HG03135 (cell line): ENCODE measurements around the gene SLC39A7.
"Not testable (repeated sequence)": the region's sequence is repeated elsewhere in the genome, so short reads cannot be mapped to it uniquely, and the experiment has no call there.

Experiments
- ATAC-seq: cut with Tn5 transposase; IDR thresholded peaks from one replicate; pipeline ENCODE4 v1.9.1; 2021; ENCODE audit warnings: mild to moderate bottlenecking, moderate library complexity; ENCODE audit not compliant: unreplicated experiment

Gene SLC39A7

GRCh38 chr6:33226503-33227120, 25.9 kb downstream of the SLC39A7 start:
- not testable (repeated sequence) for ATAC-seq

DNA sequence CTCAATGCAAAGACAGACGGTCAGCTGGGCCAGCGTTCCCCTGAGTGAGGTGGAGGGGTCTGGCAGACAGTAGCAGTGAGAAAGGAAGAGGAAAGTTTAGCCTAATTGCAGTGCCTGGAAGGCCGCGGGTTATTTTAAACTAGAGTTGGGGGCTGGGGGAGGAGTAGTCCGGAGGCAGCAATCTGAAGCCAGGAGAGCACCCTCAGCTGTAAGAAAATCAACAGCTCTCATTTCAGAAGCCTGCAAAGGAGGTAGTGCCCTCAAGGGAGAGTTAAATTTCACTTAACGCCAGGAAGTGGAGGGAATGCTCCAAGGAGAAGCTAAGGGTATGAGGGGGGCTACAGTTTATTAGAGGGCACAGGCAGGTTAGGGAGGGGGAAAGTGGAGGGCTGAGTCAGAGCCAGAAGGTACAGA, 34.6 kb downstream of the SLC39A7 start:
- ATAC-seq = no peak

- ATAC-seq = no peak
These were observed 35.7 kb downstream of the SLC39A7 start for GRCh38 chr6:33236328-33236727.

DNA sequence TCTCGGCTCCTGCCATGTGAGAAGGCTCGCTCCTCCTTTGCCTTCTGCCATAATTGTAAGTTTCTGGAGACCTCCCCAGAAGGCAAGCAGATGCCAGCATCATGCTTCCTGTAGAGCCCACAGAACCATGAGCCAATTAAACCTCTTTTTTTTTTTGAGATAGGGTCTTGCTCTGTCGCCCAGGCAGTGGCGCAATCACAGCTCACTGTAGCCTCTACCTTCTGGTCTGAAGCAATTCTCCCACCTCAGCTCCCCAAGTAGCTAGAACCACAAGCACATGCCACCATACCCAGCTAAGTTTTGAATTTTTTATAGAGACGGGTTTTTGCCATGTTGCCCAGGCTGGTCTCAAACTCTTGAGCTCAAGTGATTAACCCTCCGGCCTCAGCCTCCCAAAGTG, 36.2 kb downstream of the SLC39A7 start:
- no peak for ATAC-seq

- ATAC-seq = no peak
These were observed 37.1 kb downstream of the SLC39A7 start for GRCh38 chr6:33237741-33238140.

GRCh38 chr6:33241968-33242367, 41.3 kb downstream of the SLC39A7 start:
- no peak for ATAC-seq

DNA sequence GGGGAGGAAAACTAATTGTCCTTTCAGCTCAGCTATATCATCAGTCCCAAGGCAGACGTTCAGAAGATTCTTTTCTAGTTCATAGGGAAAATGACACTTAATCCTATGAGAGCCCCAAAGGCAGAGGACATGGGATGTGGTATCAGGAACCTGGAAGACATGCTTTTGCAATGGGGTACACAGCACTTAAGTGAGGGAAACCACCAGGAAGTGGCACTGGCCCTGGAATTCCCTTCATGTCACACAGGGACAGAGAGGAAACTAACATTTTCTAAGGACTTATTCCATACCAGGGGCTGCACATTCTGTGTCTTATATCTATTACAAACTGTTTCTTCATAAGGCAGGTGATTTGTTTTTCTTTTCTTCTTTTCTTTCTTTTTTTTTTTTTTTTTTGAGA, 42.8 kb downstream of the SLC39A7 start:
- no peak for ATAC-seq

DNA sequence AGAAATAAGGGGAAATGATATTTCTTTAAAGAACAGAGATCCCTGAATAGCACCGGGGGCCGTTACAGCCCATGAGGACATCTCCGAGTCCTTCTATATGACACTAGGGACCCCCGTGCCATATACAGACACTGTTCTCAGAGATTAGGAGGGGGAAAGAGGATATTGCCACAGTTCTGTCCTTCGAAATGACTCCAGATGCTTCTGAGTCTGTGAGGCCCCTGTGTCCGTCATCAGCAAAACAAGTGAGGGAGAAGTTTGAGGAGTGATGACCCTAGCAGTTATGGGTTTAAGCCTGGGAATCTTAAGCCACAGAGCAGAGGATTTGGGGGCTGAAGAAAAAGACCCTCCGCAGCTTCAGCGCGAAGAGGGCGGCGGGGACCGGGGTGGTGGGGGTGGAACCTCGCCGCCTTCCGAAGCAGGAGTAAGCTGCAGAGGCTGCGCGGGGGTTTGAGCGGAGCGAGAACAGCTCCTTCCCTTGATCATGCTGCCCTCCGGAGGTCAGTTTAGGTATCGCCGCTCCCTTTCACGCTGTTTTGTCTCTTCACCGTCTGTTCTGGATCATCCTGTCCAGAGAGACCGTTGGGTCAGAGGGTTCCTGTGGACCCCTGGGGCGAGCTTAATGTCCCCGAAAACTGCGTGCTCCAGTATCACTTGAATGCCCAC, 47.4 kb downstream of the SLC39A7 start:
- ATAC-seq = peak; percentile 36

DNA sequence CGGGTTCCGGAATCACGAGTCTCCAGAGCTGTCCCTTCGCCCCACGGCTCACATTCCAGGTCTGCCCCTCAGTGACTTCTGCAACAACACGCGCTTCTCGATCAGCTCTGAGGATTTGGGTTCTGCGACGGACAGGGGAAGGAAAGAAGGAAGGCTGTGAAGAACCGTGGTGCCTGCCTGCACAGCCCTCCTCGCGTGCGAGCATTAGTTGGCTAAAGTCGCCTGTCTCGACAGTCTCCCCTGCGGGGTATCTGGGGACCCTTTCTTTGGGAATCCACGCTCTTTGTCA, 47.9 kb downstream of the SLC39A7 start:
- peak; percentile 7 for ATAC-seq

GRCh38 chr6:33248932-33249731, 48.5 kb downstream of the SLC39A7 start:
- peak; percentile 84 for ATAC-seq

DNA sequence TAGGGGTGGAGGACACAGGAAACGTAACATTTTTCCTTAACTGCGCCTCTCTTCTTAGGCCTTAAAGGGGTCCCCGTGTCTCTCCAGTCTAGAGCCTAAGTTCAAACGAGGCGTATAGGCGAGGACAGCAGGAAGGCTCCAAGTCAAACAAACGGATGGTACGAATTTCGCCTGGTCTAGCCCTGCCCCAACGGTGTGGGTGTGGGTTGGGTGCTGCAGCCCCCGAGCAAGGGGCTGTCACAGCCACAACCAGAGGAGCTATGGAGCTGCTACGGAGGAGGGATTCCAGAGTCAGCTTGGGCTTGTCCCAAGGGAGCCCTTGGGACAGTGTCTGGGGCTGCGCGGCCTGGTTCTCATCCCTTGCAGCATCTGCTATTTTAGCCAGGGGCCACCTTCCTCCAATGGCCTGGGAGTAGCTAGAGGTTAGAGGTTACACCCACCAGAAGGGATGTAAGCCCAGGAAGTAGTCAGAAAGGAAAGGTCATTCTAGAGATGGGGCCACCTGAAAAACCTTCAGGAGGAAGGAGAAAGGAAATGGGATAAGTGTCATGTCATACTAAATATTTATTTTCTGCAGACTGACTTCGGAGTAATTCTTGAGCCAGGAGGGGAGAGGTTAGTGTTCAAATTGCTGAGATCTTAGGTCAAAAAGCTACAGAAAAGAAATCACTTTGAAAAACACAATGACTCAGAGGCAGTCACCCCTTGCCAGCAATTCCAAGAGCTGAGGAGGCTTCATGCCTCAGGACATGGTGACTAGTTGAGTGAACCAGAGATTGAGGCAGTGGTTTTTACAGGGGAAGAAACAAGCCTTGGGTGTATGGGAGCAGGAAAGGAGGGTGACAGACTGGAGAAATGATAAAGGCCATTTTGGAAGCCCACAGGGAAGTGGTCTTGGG, 49.3 kb downstream of the SLC39A7 start:
- ATAC-seq = no peak

GRCh38 chr6:33250731-33251130, 50.1 kb downstream of the SLC39A7 start:
- no peak for ATAC-seq

GRCh38 chr6:33251395-33252012, 50.8 kb downstream of the SLC39A7 start:
- ATAC-seq = no peak

DNA sequence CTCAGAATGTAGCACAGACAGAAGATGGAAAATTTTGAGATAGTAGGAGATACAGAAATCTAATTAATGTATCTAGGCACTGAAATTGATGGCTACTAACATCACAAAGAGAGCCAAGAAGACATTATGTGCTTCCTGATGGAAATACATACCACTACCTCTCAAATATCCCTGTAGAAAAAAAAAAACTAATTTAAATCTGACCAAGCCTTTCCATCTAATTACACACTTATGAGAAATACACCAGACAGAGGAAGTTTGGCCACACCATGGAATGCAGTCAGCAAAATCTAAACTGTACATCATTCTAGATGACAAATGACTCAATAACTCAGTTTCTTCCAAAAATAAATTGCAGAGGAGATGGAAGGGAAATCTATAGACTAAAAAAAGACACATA, 52.1 kb downstream of the SLC39A7 start:
- ATAC-seq = no peak
